Activated gamma-delta T cell treated with Interleukin-2 at 50 U/mL for 16 hours (primary cell): ENCODE results near the gene ZFYVE28.
"Not testable (repeated sequence)": the region's sequence is repeated elsewhere in the genome, so short reads cannot be mapped to it uniquely, and the experiment has no call there.

Experiments
- DNase-seq: peaks from one replicate; pipeline ENCODE4 v3.0.0-alpha.2; 2020

The ZFYVE28 gene

GRCh38 chr4:2417765-2418649, at the start of gene ZFYVE28:
TSS of gene ZFYVE28 (minus strand) at chr4:2418645. CDS start at chr4:2418323, 322 bp downstream.
- DNase-seq = no peak

GRCh38 chr4:2465544-2465943, 47.1 kb upstream of the ZFYVE28 start:
- not testable (repeated sequence) for DNase-seq

GRCh38 chr4:2465032-2465431, 46.6 kb upstream of the ZFYVE28 start:
- no peak for DNase-seq

GRCh38 chr4:2462992-2463762, 44.7 kb upstream of the ZFYVE28 start:
- no peak for DNase-seq

GRCh38 chr4:2462218-2462991, 44.0 kb upstream of the ZFYVE28 start:
- peak; percentile 59 for DNase-seq

- DNase-seq = no peak
These were observed 43.0 kb upstream of the ZFYVE28 start for GRCh38 chr4:2461246-2461960.

- DNase-seq = no peak
These were observed 41.3 kb upstream of the ZFYVE28 start for GRCh38 chr4:2459589-2460349.

GRCh38 chr4:2458546-2459491, 40.4 kb upstream of the ZFYVE28 start:
- no peak for DNase-seq

GRCh38 chr4:2457481-2458295, 39.2 kb upstream of the ZFYVE28 start:
- no peak for DNase-seq

- no peak for DNase-seq
These were observed 33.7 kb upstream of the ZFYVE28 start for GRCh38 chr4:2451821-2452785.

- DNase-seq = no peak
These were observed 32.6 kb upstream of the ZFYVE28 start for GRCh38 chr4:2451036-2451520.

GRCh38 chr4:2450394-2451035, 32.1 kb upstream of the ZFYVE28 start:
- no peak for DNase-seq

GRCh38 chr4:2449511-2450392, 31.3 kb upstream of the ZFYVE28 start:
- DNase-seq = no peak

GRCh38 chr4:2449051-2449450, 30.6 kb upstream of the ZFYVE28 start:
- DNase-seq = no peak

GRCh38 chr4:2448589-2448988, 30.1 kb upstream of the ZFYVE28 start:
- DNase-seq = no peak
